ENCODE measurements around the gene LAMA4. TPM values are rescaled to one million over a fixed set of nuclear protein-coding genes. Genes with fewer than 3 reads are reported as not detected.
A peak's percentile ranks its signal among the peaks of the same experiment; 100 is the strongest.

LAMA4 gene
- total RNA-seq, 4 donors from 2014 or later, result 229 to 524 (median 468) TPM

DNA sequence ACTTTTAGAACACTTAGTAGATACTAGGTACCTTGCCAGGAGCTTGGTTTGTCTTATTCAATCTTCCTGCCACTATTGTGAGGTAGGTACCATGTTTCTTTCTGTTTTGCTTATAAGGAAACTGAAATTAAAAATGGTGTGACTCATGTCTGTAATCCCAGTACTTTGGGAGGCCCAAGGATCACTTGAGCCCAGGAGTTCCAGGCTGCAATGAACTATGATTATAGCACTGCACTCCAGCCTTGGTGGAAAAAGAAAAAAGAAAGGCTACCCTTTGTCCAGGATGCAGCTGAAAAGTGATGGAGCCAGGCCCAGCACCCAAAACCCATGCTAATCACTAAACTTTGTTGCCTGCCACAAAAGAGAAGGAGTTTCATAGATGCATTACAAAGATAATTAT lies 34.1 kb upstream of the LAMA4 start:
- H3K4me1 ChIP-seq, result peaks cover 0 to 43% (median 0%) of the 10 kb centered on the region in 4 donors
- H3K9me3 ChIP-seq, result no peaks in the 10 kb centered on the region
- H3K36me3 ChIP-seq, result no peaks in the 10 kb centered on the region
- DNase-seq (ENCODE audit: low spot score in 2 of 2), result no peak
- peak overlapping the region in 1 of 4 donors; percentile 3 for H3K27ac ChIP-seq
- H3K27me3 ChIP-seq, result no peaks in the 10 kb centered on the region
- TF ChIP-seq CTCF (IDR thresholded peaks at IDR 0.05) (no peak), EP300 (IDR thresholded peaks at IDR 0.05) (no peak), POLR2A (IDR thresholded peaks at IDR 0.05) (no peak)
- H3K4me3 ChIP-seq, result no peak overlapping the region

- Histone ChIP-seq H3K36me3 (no peaks in the 10 kb centered on the region), H3K4me3 (no peak overlapping the region), H3K27me3 (no peaks in the 10 kb centered on the region), H3K27ac (no peak overlapping the region), H3K9me3 (no peaks in the 10 kb centered on the region), H3K4me1 (peaks cover 0 to 45% (median 0%) of the 10 kb centered on the region in 4 donors)
- no peak for TF ChIP-seq CTCF (IDR thresholded peaks at IDR 0.05)
- DNase-seq (ENCODE audit: low spot score in 2 of 2), result no peak
- 54 to 61% methylated on average over 4 of the region's 4 CpGs for WGBS, 2 donors
Observed at GRCh38 chr6:112287577-112288225, 33.3 kb upstream of the LAMA4 start.

GRCh38 chr6:112286500-112287144 lies 32.3 kb upstream of the LAMA4 start:
- TF ChIP-seq EP300 (IDR thresholded peaks at IDR 0.05), result no peak
- no peak for TF ChIP-seq CTCF (IDR thresholded peaks at IDR 0.05)
- TF ChIP-seq POLR2A (IDR thresholded peaks at IDR 0.05), result no peak
- Histone ChIP-seq H3K27ac (no peak overlapping the region), H3K4me1 (peaks cover 0 to 48% (median 5%) of the 10 kb centered on the region in 4 donors), H3K27me3 (no peaks in the 10 kb centered on the region), H3K9me3 (no peaks in the 10 kb centered on the region), H3K36me3 (no peaks in the 10 kb centered on the region), H3K4me3 (no peak overlapping the region)
- no peak for DNase-seq (ENCODE audit: low spot score in 2 of 2)
- WGBS, 2 donors, result 71 to 88% methylated on average over 1 of the region's 1 CpG

DNA sequence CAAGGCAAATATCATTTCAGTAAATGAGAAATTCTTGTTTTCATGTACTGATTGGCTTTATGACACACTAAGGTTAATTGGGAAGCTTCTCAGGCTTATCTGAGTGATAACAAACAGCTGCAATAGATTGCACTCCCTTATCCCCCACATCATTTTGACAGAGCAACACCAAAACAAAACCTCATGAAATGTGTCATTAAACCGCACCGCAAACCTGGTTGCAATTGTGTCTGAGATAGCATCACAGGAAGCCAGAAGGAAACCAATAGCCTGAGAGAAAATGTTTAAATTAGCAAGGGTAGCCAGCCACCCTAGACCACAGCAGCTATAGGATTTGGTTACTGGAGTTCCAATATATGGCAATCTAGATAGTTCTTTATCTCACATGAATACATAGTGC lies 31.6 kb upstream of the LAMA4 start:
- H3K27ac ChIP-seq, result no peak overlapping the region
- no peaks in the 10 kb centered on the region for H3K9me3 ChIP-seq
- no peak for TF ChIP-seq CTCF (IDR thresholded peaks at IDR 0.05)
- TF ChIP-seq POLR2A (IDR thresholded peaks at IDR 0.05), result no peak
- TF ChIP-seq EP300 (IDR thresholded peaks at IDR 0.05), result no peak
- H3K4me1 ChIP-seq, result peaks cover 0 to 48% (median 8%) of the 10 kb centered on the region in 4 donors
- no peaks in the 10 kb centered on the region for H3K36me3 ChIP-seq
- DNase-seq (ENCODE audit: low spot score in 2 of 2), result no peak
- 87 to 91% methylated on average over 2 of the region's 2 CpGs for WGBS, 2 donors
- H3K4me3 ChIP-seq, result no peak overlapping the region
- H3K27me3 ChIP-seq, result no peaks in the 10 kb centered on the region

DNA sequence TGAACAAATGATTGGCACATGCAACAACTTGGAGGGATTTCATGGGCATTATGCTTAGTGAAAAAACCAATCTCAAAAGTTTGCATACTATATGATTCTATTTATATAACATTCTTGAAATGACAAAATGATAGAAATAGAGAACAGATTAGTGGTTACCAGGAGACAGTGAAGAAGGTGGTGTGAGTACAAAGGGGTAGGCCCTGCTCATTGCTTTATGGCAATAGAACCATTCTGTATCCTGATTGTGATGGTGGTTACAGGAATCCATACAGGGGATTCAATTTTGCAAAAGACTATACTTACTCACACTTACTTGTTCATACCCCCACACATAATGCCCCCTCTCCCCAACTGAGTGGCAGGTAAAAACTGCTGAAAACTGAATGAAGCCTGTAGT lies 30.2 kb upstream of the LAMA4 start:
- TF ChIP-seq POLR2A (IDR thresholded peaks at IDR 0.05) (no peak), CTCF (IDR thresholded peaks at IDR 0.05) (no peak), EP300 (IDR thresholded peaks at IDR 0.05) (no peak)
- Histone ChIP-seq H3K27me3 (no peaks in the 10 kb centered on the region), H3K9me3 (no peaks in the 10 kb centered on the region), H3K27ac (no peak overlapping the region), H3K4me1 (peaks cover 0 to 52% (median 18%) of the 10 kb centered on the region in 4 donors), H3K4me3 (no peak overlapping the region), H3K36me3 (no peaks in the 10 kb centered on the region)
- DNase-seq (ENCODE audit: low spot score in 2 of 2), result no peak
